Omental fat pad (tissue), 4 donors: ENCODE data around the gene RRP1B. TPM values are rescaled to one million over a fixed set of nuclear protein-coding genes. Genes with fewer than 3 reads are reported as not detected.
A peak's percentile ranks its signal among the peaks of the same experiment; 100 is the strongest.

ENCODE experiments used
- ATAC-seq: fragments of 150-250 bp; one replicate; pipeline ENCODE4 v1.9.1; 2016; ENCODE audit warnings: mild to moderate bottlenecking, moderate library complexity; ENCODE audit not compliant: low FRiP score
- DNase-seq: peaks from one replicate; pipeline ENCODE4 v3.0.0-alpha.2; 2019; ENCODE audit warnings: low spot score
- total RNA-seq, 4 donors: library from RNA; depleted of rRNA; stranded (reverse); fragments of >200 nt; gene quantifications; one replicate each; pipeline ENCODE4 v1.1.0, GENCODE V29; 2016
- TF ChIP-seq, protein P1 (sequence below), 3 donors: fragments of 450-650 bp; IDR thresholded peaks; one replicate each; pipeline ENCODE4 v1.5.1; 2016 to 2017; ENCODE audit warnings: antibody characterized with exemption in 3 of 3, mild to moderate bottlenecking in 3 of 3, moderate library complexity in 2 of 3

RRP1B gene
- total RNA-seq, 4 donors from 2014 or later, result 19.4 to 47.4 (median 22.0) TPM

DNA sequence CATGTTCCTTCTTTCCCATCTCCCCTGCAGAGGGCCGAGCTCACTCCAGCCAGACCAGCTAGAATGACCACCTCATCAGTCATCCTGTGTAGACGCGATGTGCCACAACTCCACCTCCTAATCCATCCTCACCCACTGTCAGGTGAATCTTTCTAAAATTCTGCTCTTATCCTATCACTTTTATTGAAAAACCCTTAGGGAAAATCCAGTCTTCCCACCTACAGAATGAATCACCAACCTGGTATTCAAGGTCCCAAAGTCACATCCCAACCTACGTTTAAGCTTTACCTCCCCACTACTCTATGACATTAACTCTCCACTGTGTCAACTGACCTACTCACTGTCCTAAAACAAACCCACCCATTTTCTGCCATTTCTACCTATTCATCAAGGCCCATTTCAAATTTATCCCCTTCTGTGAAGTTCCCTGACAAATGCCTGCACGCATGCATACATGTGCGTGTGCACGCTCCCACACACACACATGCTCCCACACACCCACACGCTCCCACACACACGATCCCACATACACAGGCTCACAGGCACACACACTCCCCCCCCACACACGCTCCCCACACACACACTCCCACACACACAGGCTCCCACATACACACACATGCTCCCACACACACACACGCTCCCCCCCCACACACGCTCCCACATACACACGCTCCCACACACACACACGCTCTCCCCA is 27.8 kb upstream of the RRP1B start:
- ATAC-seq (no peak), DNase-seq (no peak)
- TF ChIP-seq, protein P1, sequence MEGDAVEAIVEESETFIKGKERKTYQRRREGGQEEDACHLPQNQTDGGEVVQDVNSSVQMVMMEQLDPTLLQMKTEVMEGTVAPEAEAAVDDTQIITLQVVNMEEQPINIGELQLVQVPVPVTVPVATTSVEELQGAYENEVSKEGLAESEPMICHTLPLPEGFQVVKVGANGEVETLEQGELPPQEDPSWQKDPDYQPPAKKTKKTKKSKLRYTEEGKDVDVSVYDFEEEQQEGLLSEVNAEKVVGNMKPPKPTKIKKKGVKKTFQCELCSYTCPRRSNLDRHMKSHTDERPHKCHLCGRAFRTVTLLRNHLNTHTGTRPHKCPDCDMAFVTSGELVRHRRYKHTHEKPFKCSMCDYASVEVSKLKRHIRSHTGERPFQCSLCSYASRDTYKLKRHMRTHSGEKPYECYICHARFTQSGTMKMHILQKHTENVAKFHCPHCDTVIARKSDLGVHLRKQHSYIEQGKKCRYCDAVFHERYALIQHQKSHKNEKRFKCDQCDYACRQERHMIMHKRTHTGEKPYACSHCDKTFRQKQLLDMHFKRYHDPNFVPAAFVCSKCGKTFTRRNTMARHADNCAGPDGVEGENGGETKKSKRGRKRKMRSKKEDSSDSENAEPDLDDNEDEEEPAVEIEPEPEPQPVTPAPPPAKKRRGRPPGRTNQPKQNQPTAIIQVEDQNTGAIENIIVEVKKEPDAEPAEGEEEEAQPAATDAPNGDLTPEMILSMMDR (IDR thresholded peaks at IDR 0.05), result no peak

DNA sequence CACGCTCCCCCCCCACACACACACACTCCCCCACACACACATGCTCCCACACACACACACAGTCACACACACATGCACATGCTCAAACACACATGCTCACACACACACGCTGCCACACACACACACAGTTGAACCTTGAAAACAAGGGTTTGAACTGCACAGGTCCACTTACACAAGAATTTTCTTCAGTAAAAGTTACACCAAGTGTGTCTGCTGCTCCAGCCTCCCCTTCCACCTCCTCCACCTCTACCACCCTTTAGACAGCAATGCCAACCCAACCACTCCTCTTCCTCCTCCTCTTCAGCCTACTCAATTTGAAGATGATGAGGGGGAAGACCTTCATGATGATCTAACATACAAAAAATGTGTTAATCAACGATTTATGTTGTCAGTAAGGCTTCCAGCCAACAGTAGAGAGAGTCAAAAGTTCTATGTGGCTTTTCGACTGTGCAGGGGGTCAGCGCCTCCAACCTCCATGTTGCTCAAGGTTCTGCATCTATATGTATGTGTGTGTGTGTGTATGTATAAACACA is 26.9 kb upstream of the RRP1B start:
- no peak for ATAC-seq
- DNase-seq, result no peak
- TF ChIP-seq, protein P1 (IDR thresholded peaks at IDR 0.05), result no peak

DNA sequence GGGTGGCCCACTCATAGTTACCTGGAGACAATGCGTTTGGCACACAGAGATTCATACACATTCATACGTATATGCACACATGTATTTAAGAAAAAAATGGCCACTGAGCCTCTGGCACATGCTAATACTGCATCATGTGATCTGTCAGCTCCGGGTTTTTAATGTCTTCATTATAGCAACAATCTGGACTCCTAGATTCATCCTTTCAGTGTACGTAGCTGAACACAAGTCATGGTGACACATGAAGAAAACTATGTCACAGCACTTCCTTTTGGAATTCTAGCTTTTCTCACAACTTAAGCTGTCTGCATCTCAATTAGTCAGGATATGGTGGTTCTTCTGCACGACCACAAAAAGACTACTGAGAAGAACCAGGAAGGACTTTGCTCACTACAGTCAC is 24.7 kb upstream of the RRP1B start:
- TF ChIP-seq, protein P1 (IDR thresholded peaks at IDR 0.05), result no peak
- no peak for ATAC-seq

DNA sequence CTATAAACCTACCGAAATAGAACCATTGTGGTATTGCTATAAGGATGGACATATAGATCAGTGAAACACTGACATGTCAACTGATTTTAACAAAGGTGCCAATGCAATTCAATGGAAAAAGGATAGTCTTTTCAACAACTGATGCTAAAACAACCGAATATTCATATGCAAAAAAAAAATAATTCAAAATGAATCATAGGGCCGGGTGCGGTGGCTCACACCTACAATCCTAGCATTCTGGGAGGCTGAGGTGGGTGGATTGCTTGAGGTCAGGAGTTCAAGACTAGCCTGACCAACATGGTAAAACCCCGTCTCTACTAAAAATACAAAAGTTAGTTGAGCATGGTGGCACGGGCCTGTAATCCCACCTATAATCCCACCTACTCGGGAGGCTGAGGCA is 23.9 kb upstream of the RRP1B start:
- TF ChIP-seq, protein P1 (IDR thresholded peaks at IDR 0.05), result no peak
- no peak for DNase-seq
- ATAC-seq, result no peak

More for the DNA sequence above, 24.7 kb upstream of the RRP1B start:
- no peak for DNase-seq

DNA sequence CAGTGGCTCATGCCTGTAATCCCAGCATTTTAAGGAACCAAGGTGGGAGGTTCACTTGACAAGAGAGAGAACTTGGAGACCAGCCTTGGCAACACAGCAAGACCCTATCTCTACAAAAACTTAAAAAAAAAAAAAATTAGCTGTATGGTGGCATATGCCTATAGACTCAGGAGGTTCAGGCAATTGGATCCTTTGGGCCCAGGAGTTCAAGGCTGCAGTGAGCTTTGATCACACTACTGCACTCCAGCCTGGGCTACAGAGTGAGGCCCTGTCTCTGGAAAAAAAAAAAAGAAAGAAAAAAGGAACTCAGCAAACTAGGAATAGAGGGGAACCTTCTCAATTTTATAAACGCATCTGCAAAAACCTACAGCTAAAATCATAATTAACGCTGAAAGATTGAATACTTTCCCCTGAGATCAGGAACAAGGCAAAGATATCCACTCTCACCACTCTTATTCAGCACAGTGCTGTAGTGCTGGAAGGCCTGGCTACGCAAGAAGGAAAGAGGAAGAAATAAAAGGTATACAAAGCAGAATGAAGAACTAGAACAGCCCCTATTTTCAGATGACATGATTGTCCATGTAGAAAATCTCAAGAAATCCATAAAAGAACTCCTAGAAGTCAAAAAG is 21.7 kb upstream of the RRP1B start:
- DNase-seq, result no peak
- TF ChIP-seq, protein P1 (IDR thresholded peaks at IDR 0.05), result no peak
- ATAC-seq, result no peak

DNA sequence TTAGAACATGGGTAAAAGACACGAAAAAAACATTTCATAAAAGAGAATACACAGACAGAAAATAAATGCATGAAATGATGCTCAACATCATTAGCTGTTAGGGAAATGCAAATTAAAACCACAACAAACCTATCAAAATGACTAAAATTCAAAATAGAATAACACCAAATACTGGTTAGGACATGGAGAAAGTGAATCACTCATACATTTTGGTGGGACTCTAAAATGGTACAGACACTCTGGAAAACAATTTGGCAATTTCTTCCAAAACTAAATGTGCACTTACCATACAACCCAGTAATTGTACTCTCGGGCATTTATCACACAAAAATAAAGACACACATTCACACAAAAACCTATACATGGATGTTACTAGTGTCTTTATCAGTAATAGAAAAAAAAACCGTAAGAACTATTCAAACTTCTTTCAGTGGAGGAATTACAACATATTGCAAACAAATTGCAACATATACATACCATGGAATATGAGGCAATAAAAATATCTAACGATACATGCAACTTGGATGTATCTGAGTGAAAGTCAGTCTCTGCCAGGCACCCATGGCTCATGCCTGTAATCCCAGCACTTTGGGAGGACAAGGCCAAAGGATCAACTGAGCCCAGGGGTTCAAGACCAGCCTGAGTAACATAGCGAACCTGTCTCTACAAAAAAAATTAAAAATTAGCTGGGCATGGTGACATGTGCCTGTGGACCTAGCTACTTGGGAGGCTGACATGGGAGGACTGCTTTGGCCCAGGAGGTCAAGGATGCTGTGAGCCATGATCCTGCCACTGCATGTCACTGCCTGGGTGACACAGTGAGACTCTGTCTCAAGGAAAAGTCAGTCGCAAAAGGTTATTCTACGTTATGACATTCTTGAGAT is 19.6 kb upstream of the RRP1B start:
- TF ChIP-seq, protein P1 (IDR thresholded peaks at IDR 0.05), result no peak
- ATAC-seq, result peak; percentile 87
- DNase-seq, result no peak
